Hepatocyte (in vitro differentiated cells): ENCODE measurements around the gene IQCM. TPM values are rescaled to one million over a fixed set of nuclear protein-coding genes. Genes with fewer than 3 reads are reported as not detected.

Experiments
- DNase-seq: peaks from one replicate; pipeline ENCODE4 v3.0.0-alpha.2; 2016; ENCODE audit warnings: low spot score
- H2AFZ ChIP-seq: fragments of 200-600 bp; sonication (generic); 2 replicates; pipeline ENCODE4 v1.6.0; 2016; ENCODE audit warnings: antibody characterized with exemption, mild to moderate bottlenecking
- H3K27ac ChIP-seq: fragments of 200-600 bp; sonication (generic); 2 replicates; pipeline ENCODE4 v1.5.1; 2016; ENCODE audit warnings: mild to moderate bottlenecking
- H3K27me3 ChIP-seq: fragments of 200-600 bp; sonication (generic); 2 replicates; pipeline ENCODE4 v1.6.1; 2016
- H3K36me3 ChIP-seq: fragments of 200-600 bp; sonication (generic); replicated peaks from 2 replicates; pipeline ENCODE4 v1.5.1; 2016; ENCODE audit warnings: low read depth; ENCODE audit not compliant: insufficient read depth
- H3K4me1 ChIP-seq: fragments of 200-600 bp; sonication (generic); 2 replicates; pipeline ENCODE4 v1.5.1; 2016; ENCODE audit warnings: mild to moderate bottlenecking, moderate library complexity; ENCODE audit not compliant: insufficient read depth
- H3K4me2 ChIP-seq: fragments of 200-600 bp; sonication (generic); 2 replicates; pipeline ENCODE4 v1.6.0; 2016
- H3K4me3 ChIP-seq: fragments of 200-600 bp; sonication (generic); 2 replicates; pipeline ENCODE4 v1.5.1; 2016; ENCODE audit warnings: mild to moderate bottlenecking
- H3K79me2 ChIP-seq: fragments of 200-600 bp; sonication (generic); 2 replicates; pipeline ENCODE4 v1.6.0; 2017; ENCODE audit warnings: mild to moderate bottlenecking
- H3K9me2 ChIP-seq: fragments of 200-600 bp; sonication (generic); replicated peaks from 2 replicates; pipeline ENCODE4 v1.6.0; 2017; ENCODE audit warnings: mild to moderate bottlenecking; ENCODE audit not compliant: insufficient read depth
- H3K9me3 ChIP-seq: fragments of 200-600 bp; sonication (generic); 2 replicates; pipeline ENCODE4 v1.5.1; 2016; ENCODE audit warnings: low read depth, mild to moderate bottlenecking
- H4K20me1 ChIP-seq: fragments of 200-600 bp; sonication (generic); 2 replicates; pipeline ENCODE4 v1.6.0; 2016; ENCODE audit warnings: mild to moderate bottlenecking; ENCODE audit not compliant: insufficient read depth, poor library complexity, severe bottlenecking
- CTCF ChIP-seq: fragments of 200-600 bp; sonication (generic); IDR thresholded peaks from 2 replicates; pipeline ENCODE4 v1.5.1; 2016; ENCODE audit warnings: antibody characterized with exemption, mild to moderate bottlenecking; ENCODE audit not compliant: poor library complexity
- EZH2 ChIP-seq: fragments of 200-600 bp; sonication (generic); IDR thresholded peaks from 2 replicates; pipeline ENCODE4 v1.6.1; 2016; ENCODE audit warnings: antibody characterized with exemption, mild to moderate bottlenecking, borderline replicate concordance
- EZH2phosphoT487 ChIP-seq: fragments of 200-600 bp; sonication (generic); IDR thresholded peaks from one replicate; pipeline ENCODE4 v1.6.1; 2018; ENCODE audit warnings: antibody characterized with exemption, mild to moderate bottlenecking, low read depth, moderate library complexity; ENCODE audit not compliant: unreplicated experiment, severe bottlenecking
- WGBS: methylation state at CpG from one replicate; pipeline ENCODE4 v1.1.6; 2016; ENCODE audit warnings: low lambda C conversion rate; ENCODE audit errors: missing lambda C conversion rate; 5-methylcytosine and 5-hydroxymethylcytosine counted together
- polyA plus RNA-seq: library from polyadenylated mRNA; unstranded; fragments of >200 nt; fragmentation: Nextera tagmentation; extraction: Ambion mirVana; gene quantifications from 2 replicates; pipeline ENCODE4 v1.2.1, GENCODE V29; 2016
- total RNA-seq: library from RNA; depleted of rRNA; stranded (reverse); fragments of >200 nt; gene quantifications from 2 replicates; pipeline ENCODE4 v1.2.3, GENCODE V29; 2014

The IQCM gene
- total and polyA plus RNA-seq, 2 experiments from 2014 or later, result 0.06 to 1.5 TPM

- H3K36me3 ChIP-seq, result no peaks in the 10 kb centered on the region
- H3K9me3 ChIP-seq, result no peaks in the 10 kb centered on the region
- H4K20me1 ChIP-seq, result no peaks in the 10 kb centered on the region
- no peaks in the 10 kb centered on the region for H3K4me1 ChIP-seq
- no peak for DNase-seq
- no peak overlapping the region for H3K4me2 ChIP-seq
- H3K27me3 ChIP-seq, result no peaks in the 10 kb centered on the region
- no peak for TF ChIP-seq CTCF
- no peak for TF ChIP-seq EZH2
- TF ChIP-seq EZH2phosphoT487, result no peak
- no peak overlapping the region for H2AFZ ChIP-seq
- no peaks in the 10 kb centered on the region for H3K9me2 ChIP-seq
- no peak overlapping the region for H3K4me3 ChIP-seq
- H3K79me2 ChIP-seq, result no peaks in the 10 kb centered on the region
- 83% methylated on average over 2 of the region's 2 CpGs for WGBS
- no peak overlapping the region for H3K27ac ChIP-seq
Measured at GRCh38 chr4:149595500-149595899, 220.1 kb downstream of the IQCM start.

DNA sequence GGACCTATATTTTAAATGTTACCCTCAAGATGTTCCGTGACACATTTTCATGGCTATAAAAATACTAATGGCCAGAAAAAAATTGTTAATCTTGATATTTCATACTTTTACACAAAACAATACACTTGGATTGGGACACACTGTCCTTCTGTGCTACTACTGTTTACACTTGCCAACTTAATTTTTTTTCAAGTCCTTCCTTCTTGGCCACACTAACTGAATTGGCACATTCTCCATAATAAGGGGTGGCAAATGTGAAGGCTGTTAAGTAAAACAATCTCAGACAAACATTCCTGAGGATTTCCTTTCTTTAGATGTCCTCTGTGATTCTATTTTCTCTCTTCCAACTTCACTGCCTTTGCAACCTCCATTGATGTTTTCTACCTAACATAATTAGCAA lies 225.8 kb downstream of the IQCM start:
- no peak overlapping the region for H3K4me3 ChIP-seq
- H4K20me1 ChIP-seq, result no peaks in the 10 kb centered on the region
- no peaks in the 10 kb centered on the region for H3K9me2 ChIP-seq
- no peak overlapping the region for H2AFZ ChIP-seq
- no peaks in the 10 kb centered on the region for H3K27me3 ChIP-seq
- WGBS, result 100% methylated on average over 1 of the region's 1 CpG
- H3K27ac ChIP-seq, result no peak overlapping the region
- H3K4me1 ChIP-seq, result no peaks in the 10 kb centered on the region
- H3K36me3 ChIP-seq, result no peaks in the 10 kb centered on the region
- no peak for TF ChIP-seq EZH2phosphoT487
- TF ChIP-seq CTCF, result no peak
- TF ChIP-seq EZH2, result no peak
- no peak overlapping the region for H3K4me2 ChIP-seq
- no peaks in the 10 kb centered on the region for H3K9me3 ChIP-seq
- no peak for DNase-seq
- no peaks in the 10 kb centered on the region for H3K79me2 ChIP-seq

DNA sequence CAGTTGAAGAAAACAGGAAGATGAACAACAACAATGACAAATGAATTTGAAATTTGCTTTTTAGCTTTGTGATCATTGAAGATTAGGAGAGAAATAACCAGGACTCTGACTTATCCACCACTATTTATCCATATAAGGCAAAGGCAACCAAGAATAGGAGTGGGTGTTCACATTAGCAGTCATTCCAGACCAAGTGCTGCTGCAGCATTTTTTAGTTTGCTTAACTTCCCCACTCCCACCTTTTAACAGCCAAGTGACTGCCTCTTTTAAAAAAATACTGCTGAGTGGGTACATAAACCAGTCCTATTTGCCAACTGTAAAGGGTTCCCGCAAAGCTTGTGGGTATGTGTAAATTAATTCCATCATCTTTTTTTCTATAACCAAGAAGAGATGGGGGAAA lies 230.9 kb downstream of the IQCM start:
- Histone ChIP-seq H3K4me2 (no peak overlapping the region), H3K4me1 (no peaks in the 10 kb centered on the region), H3K36me3 (no peaks in the 10 kb centered on the region), H3K27ac (no peak overlapping the region), H4K20me1 (no peaks in the 10 kb centered on the region), H2AFZ (no peak overlapping the region), H3K9me2 (no peaks in the 10 kb centered on the region), H3K79me2 (no peaks in the 10 kb centered on the region), H3K9me3 (no peaks in the 10 kb centered on the region), H3K27me3 (no peaks in the 10 kb centered on the region), H3K4me3 (no peak overlapping the region)
- TF ChIP-seq CTCF (no peak), EZH2phosphoT487 (no peak), EZH2 (no peak)
- DNase-seq, result no peak
- WGBS, result 64% methylated on average over 1 of the region's 1 CpG

- no peak overlapping the region for H2AFZ ChIP-seq
Measured at GRCh38 chr4:149574971-149575370, 240.7 kb downstream of the IQCM start.

More at GRCh38 chr4:149574971-149575370, 240.7 kb downstream of the IQCM start:
- 79% methylated on average over 4 of the region's 4 CpGs for WGBS
- Histone ChIP-seq H3K36me3 (no peaks in the 10 kb centered on the region), H3K4me2 (no peak overlapping the region), H4K20me1 (no peaks in the 10 kb centered on the region), H3K4me3 (no peak overlapping the region), H3K9me3 (no peaks in the 10 kb centered on the region), H3K79me2 (no peaks in the 10 kb centered on the region), H3K27ac (no peak overlapping the region), H3K4me1 (no peaks in the 10 kb centered on the region), H3K27me3 (no peaks in the 10 kb centered on the region), H3K9me2 (no peaks in the 10 kb centered on the region)
- DNase-seq, result no peak
- TF ChIP-seq EZH2 (no peak), CTCF (no peak), EZH2phosphoT487 (no peak)
